ENCODE results near the gene NRIP2. TPM values are rescaled to one million over a fixed set of nuclear protein-coding genes. Genes with fewer than 3 reads are reported as not detected.

The NRIP2 gene
- total RNA-seq, 1 donor from 2014 or later, result 9.7 TPM

DNA sequence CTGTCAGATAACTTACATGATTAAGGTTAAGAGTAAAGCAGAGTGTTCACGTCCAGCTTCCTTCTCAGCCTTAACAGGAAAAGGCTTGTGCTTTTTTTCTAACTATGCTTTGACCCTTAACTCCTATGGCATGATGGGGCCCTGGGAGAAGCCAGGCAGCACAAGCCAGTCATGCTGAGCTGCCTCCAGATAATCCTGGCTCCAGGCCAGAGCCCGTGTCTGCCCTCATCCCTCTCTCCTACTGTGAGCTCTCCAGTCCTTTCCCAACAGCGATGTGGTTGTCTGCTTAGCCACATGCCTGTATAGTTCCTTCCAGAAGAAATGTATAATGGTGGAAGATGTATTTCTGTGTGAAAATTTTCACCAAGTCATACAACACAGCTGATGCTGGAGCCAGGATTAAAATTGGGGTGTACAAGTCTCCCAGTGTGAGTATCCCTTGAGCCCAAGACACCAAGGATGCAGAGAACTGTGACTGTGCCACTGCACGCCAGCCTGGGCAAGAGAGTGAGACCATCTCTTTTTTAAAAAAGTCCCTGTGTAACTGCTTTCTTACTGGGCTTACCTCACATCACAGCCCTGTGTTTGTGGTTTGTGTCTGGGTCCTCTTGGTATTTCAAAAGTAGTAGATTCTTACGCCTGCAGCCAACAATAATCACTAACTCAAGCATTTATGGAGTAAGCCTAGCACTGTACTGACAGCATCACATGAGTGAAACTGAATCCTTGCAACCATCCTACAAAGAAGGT is 30.3 kb downstream of the NRIP2 start:
- peak in 1 of 2 donors; percentile 69 for DNase-seq (ENCODE audit: low spot score in 2 of 2)

DNA sequence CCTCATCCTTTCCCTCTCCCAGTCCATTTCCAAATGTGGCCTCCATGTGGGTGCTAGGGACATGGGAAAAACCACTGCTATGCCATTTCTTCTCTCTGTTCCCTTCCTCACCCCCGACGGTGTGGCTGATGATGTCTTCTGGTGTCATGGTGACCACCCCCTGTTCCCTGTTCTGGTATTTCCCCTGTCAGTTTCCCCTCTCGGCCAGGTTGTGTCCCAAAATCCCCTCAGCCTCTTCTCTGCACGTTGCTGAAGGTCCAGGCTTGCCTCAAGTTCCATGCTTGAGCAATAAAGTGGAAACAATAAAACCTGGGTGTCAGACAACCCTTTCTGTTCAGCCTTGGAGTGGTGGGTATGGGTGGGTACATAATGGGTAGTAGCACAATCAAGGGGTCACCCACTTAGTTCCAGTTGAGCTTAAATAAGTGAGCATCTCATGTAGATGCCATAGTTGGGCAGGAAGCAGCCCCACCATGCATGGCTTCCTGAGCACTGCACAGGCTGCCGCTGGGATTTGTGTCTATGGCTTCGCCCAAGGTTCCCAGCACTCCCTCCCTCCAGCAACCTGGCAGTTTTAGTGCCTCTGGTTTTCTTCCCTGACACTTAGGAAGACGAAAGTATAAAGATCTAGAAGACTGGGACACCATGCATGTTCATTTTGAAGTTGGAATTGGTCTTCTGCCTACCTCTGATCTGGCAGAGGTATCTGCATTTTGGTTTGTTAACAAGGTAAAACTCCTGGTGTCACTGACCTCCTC is 31.0 kb downstream of the NRIP2 start:
- Histone ChIP-seq H3K27ac (peak overlapping the region; percentile 8 to 36), H3K9me3 (no peaks in the 10 kb centered on the region), H3K27me3 (no peaks in the 10 kb centered on the region), H3K36me3 (peaks cover 51 to 66% of the 10 kb centered on the region in 2 donors), H3K4me1 (peaks cover 0 to 2% of the 10 kb centered on the region in 2 donors), H3K4me3 (no peak overlapping the region)
- intact Hi-C loops (cut with DNase I), result no loop called here
- DNase-seq (ENCODE audit: low spot score in 2 of 2), result peak in 1 of 2 donors; percentile 35
- TF ChIP-seq CTCF (IDR thresholded peaks at IDR 0.05), result no peak

More for the DNA sequence above, 30.3 kb downstream of the NRIP2 start:
- peaks cover 0 to 2% of the 10 kb centered on the region in 2 donors for H3K4me1 ChIP-seq
- H3K4me3 ChIP-seq, result no peak overlapping the region
- TF ChIP-seq CTCF (IDR thresholded peaks at IDR 0.05), result no peak
- peaks cover 44 to 58% of the 10 kb centered on the region in 2 donors for H3K36me3 ChIP-seq
- H3K9me3 ChIP-seq, result no peaks in the 10 kb centered on the region
- intact Hi-C loops (cut with DNase I), result no loop called here
- no peaks in the 10 kb centered on the region for H3K27me3 ChIP-seq
- peak overlapping the region; percentile 8 to 36 for H3K27ac ChIP-seq

DNA sequence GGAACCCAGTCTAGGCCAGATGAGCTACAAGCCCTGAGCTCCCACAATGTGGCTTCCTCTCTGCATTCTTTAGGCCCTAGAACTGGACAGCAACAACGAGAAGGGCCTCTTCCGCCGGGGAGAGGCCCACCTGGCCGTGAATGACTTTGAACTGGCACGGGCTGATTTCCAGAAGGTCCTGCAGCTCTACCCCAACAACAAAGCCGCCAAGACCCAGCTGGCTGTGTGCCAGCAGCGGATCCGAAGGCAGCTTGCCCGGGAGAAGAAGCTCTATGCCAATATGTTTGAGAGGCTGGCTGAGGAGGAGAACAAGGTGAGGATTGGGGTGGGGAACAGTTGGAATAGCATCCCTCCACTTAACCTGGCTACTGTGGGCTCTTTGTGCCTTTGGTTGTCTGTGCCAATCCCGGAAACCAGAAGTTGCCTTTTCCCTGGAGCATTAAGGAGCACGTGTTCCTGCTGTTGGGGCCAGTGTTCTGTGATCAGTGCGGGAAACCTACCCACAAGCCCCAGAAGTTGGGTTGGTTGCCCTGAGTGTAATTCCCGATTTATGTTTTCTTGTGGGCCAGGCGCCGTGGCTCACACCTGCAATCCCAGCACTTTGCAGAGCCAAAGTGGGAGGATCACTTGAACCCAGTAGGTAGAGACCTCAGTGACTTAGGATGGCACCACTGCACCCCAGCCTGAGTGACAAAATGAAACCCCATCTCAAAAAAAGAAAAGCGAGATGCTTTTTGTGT is 33.6 kb downstream of the NRIP2 start:
- no peak for TF ChIP-seq CTCF (IDR thresholded peaks at IDR 0.05)
- Histone ChIP-seq H3K27me3 (no peaks in the 10 kb centered on the region), H3K36me3 (peaks cover 63 to 81% of the 10 kb centered on the region in 2 donors), H3K9me3 (no peaks in the 10 kb centered on the region), H3K27ac (peak overlapping the region in 1 of 2 donors; percentile 12), H3K4me3 (no peak overlapping the region), H3K4me1 (peaks cover 10 to 20% of the 10 kb centered on the region in 2 donors)
- intact Hi-C loops (cut with DNase I), result no loop called here
- DNase-seq (ENCODE audit: low spot score in 2 of 2), result no peak

DNA sequence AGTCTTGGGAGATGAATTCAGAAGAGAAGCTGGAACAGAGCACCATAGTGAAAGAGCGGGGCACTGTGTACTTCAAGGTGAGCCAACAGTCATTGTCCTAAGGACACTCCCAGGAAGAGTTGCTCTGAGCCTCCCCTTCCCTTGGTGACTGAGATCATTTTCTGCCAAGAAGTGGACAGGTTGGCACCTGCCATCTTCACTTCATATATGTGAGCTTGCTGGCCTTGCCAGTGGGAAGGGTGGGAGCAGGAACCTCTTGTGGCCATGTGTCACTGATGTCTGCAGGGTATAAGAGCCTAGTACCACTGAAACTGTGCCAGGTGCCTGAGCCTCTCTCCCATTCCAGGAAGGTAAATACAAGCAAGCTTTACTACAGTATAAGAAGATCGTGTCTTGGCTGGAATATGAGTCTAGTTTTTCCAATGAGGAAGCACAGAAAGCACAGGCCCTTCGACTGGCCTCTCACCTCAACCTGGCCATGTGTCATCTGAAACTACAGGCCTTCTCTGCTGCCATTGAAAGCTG is 34.7 kb downstream of the NRIP2 start:
- H3K9me3 ChIP-seq, result no peaks in the 10 kb centered on the region
- peaks cover 63 to 78% of the 10 kb centered on the region in 2 donors for H3K36me3 ChIP-seq
- no peak overlapping the region for H3K27ac ChIP-seq
- peaks cover 13 to 21% of the 10 kb centered on the region in 2 donors for H3K4me1 ChIP-seq
- intact Hi-C loops (cut with DNase I), result no loop called here
- H3K4me3 ChIP-seq, result no peak overlapping the region
- DNase-seq (ENCODE audit: low spot score in 2 of 2), result no peak
- no peaks in the 10 kb centered on the region for H3K27me3 ChIP-seq
- TF ChIP-seq CTCF (IDR thresholded peaks at IDR 0.05), result no peak

GRCh38 chr12:2797721-2798418 is 37.0 kb downstream of the NRIP2 start:
- Histone ChIP-seq H3K27ac (no peak overlapping the region), H3K9me3 (no peaks in the 10 kb centered on the region), H3K4me1 (peaks cover 13 to 21% of the 10 kb centered on the region in 2 donors), H3K27me3 (no peaks in the 10 kb centered on the region), H3K4me3 (no peak overlapping the region), H3K36me3 (peaks cover 51 to 56% of the 10 kb centered on the region in 2 donors)
- intact Hi-C loops (cut with DNase I), result no loop called here
- DNase-seq (ENCODE audit: low spot score in 2 of 2), result peak in 1 of 2 donors; percentile 51
- no peak for TF ChIP-seq CTCF (IDR thresholded peaks at IDR 0.05)

All from ascending aorta (tissue), 2 donors.